ENCODE measurements around the gene COX20. TPM values are rescaled to one million over a fixed set of nuclear protein-coding genes. Genes with fewer than 3 reads are reported as not detected.

COX20 gene
- total RNA-seq, 1 experiment from 2014 or later = 40.7 TPM

DNA sequence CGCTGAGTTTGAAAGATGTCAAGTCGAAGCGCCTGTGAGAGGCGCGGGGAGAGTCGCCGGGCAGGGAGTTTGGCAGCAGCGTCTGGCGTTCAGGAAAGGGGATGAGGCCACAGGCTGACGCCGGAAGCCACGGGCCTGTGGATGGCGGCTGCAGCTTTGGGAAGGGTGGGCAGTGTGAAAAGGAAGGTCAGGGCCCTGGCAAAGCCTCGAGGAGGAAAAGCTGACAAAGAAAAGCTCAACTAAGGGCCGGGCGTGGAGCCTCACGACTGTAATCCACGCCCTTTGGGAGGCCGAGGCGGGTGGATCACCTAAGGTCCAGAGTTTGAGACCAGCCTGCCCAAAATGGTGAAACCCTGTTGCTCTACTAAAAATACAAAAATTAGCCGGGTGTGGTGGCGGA, 25.2 kb upstream of the COX20 start:
- TF ChIP-seq, protein P1, sequence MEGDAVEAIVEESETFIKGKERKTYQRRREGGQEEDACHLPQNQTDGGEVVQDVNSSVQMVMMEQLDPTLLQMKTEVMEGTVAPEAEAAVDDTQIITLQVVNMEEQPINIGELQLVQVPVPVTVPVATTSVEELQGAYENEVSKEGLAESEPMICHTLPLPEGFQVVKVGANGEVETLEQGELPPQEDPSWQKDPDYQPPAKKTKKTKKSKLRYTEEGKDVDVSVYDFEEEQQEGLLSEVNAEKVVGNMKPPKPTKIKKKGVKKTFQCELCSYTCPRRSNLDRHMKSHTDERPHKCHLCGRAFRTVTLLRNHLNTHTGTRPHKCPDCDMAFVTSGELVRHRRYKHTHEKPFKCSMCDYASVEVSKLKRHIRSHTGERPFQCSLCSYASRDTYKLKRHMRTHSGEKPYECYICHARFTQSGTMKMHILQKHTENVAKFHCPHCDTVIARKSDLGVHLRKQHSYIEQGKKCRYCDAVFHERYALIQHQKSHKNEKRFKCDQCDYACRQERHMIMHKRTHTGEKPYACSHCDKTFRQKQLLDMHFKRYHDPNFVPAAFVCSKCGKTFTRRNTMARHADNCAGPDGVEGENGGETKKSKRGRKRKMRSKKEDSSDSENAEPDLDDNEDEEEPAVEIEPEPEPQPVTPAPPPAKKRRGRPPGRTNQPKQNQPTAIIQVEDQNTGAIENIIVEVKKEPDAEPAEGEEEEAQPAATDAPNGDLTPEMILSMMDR (conservative IDR thresholded peaks at IDR 0.05) = no peak
- no peak for TF ChIP-seq EZH2 (IDR thresholded peaks at IDR 0.05; ENCODE audit: low read depth)
- BruUV-seq (replicated peaks) = no TSS peak
- POLR2A ChIA-PET (ENCODE audit: unreplicated experiment) = no interaction called here
- Histone ChIP-seq H4K20me1 (ENCODE audit: insufficient read depth) (no peaks in the 10 kb centered on the region), H3K9me3 (ENCODE audit: insufficient read depth, low read depth) (no peaks in the 10 kb centered on the region), H3K79me2 (ENCODE audit: low read depth) (no peaks in the 10 kb centered on the region), H3F3A (ENCODE audit: insufficient read depth, low read depth) (no peaks in the 10 kb centered on the region), H2AFZ (no peak overlapping the region), H3K4me3 (no peak overlapping the region), H3K4me1 (replicated peaks; ENCODE audit: insufficient read depth) (no peaks in the 10 kb centered on the region), H3K4me2 (no peak overlapping the region), H3K27ac (no peak overlapping the region), H3K36me3 (ENCODE audit: low read depth) (no peaks in the 10 kb centered on the region), H3K9me2 (ENCODE audit: insufficient read depth) (no peaks in the 10 kb centered on the region), H3K27me3 (ENCODE audit: insufficient read depth, low read depth) (no peaks in the 10 kb centered on the region)
- no peak for DNase-seq
- intact Hi-C loops (cut with micrococcal nuclease; ENCODE audit: unreplicated experiment) = no loop called here
- CTCF ChIA-PET = no interaction called here

DNA sequence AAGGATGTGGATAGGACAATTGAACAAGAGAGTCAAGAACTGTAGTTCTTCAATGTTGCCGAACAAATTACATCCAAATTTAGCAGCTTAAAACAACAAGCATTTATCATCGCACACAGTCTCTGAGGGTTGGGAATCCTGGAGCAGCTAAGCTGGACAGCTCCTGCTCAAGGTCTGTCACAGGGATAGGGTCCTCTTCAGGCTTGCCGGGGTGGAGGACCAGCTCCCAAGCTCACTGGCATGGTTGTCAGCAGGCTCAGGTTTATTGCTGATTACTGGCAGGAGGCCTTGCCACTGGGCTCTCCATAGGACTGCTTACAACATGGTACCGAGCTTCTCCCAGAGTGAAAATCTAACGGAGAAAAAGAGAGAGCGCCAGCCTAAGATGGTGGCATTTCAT, 22.1 kb upstream of the COX20 start:
- ChIA-PET POLR2A (ENCODE audit: unreplicated experiment) (no interaction called here), CTCF (no interaction called here)
- no TSS peak for BruUV-seq (replicated peaks)
- DNase-seq = no peak
- Histone ChIP-seq H2AFZ (no peak overlapping the region), H3K4me3 (no peak overlapping the region), H3K27ac (no peak overlapping the region), H3K4me2 (no peak overlapping the region), H3K9me2 (ENCODE audit: insufficient read depth) (no peaks in the 10 kb centered on the region), H3K4me1 (replicated peaks; ENCODE audit: insufficient read depth) (no peaks in the 10 kb centered on the region), H4K20me1 (ENCODE audit: insufficient read depth) (no peaks in the 10 kb centered on the region), H3F3A (ENCODE audit: insufficient read depth, low read depth) (no peaks in the 10 kb centered on the region), H3K27me3 (ENCODE audit: insufficient read depth, low read depth) (no peaks in the 10 kb centered on the region), H3K9me3 (ENCODE audit: insufficient read depth, low read depth) (no peaks in the 10 kb centered on the region), H3K36me3 (ENCODE audit: low read depth) (no peaks in the 10 kb centered on the region), H3K79me2 (ENCODE audit: low read depth) (no peaks in the 10 kb centered on the region)
- TF ChIP-seq, protein P1 (conservative IDR thresholded peaks at IDR 0.05) = no peak
- TF ChIP-seq EZH2 (IDR thresholded peaks at IDR 0.05; ENCODE audit: low read depth) = no peak
- intact Hi-C loops (cut with micrococcal nuclease; ENCODE audit: unreplicated experiment) = no loop called here

DNA sequence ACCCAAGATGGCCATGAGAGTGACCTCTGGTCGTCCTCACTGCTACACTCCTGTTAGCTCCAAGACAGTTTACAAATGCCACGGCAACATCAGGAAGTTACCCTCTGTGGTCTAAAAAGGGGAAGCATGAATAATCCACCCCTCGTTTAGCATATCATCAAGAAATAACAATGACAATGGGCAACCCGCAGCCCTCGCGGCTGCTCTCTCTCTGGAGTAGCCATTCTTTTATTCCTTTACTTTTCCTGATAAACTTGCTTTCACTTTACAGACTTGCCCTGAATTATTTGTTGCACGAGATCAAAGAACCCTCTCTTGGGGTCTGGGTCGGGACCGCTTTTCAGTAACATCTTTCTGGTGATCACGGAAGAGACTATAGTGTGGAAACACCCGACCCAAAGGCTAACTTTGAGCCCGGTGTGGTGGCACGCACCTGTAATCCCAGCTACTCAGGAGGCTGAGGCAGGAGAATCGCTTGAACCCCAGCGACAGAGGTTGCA, 19.8 kb upstream of the COX20 start:
- ChIA-PET CTCF (no interaction called here), POLR2A (ENCODE audit: unreplicated experiment) (no interaction called here)
- H4K20me1 ChIP-seq (ENCODE audit: insufficient read depth) = no peaks in the 10 kb centered on the region
- no TSS peak for BruUV-seq (replicated peaks)
- H3K27ac ChIP-seq = no peak overlapping the region
- no peaks in the 10 kb centered on the region for H3F3A ChIP-seq (ENCODE audit: insufficient read depth, low read depth)
- H3K4me2 ChIP-seq = no peak overlapping the region
- H3K27me3 ChIP-seq (ENCODE audit: insufficient read depth, low read depth) = no peaks in the 10 kb centered on the region
- no peak overlapping the region for H2AFZ ChIP-seq
- no peaks in the 10 kb centered on the region for H3K9me3 ChIP-seq (ENCODE audit: insufficient read depth, low read depth)
- no peaks in the 10 kb centered on the region for H3K9me2 ChIP-seq (ENCODE audit: insufficient read depth)
- H3K79me2 ChIP-seq (ENCODE audit: low read depth) = no peaks in the 10 kb centered on the region
- H3K36me3 ChIP-seq (ENCODE audit: low read depth) = no peaks in the 10 kb centered on the region
- H3K4me1 ChIP-seq (replicated peaks; ENCODE audit: insufficient read depth) = peaks cover 8% of the 10 kb centered on the region; the same call in 1 of the 2 replicates
- no peak overlapping the region for H3K4me3 ChIP-seq
- TF ChIP-seq, protein P1 (conservative IDR thresholded peaks at IDR 0.05) = no peak
- TF ChIP-seq EZH2 (IDR thresholded peaks at IDR 0.05; ENCODE audit: low read depth) = no peak
- no peak for DNase-seq
- intact Hi-C loops (cut with micrococcal nuclease; ENCODE audit: unreplicated experiment) = no loop called here

Measured in PC-9 (cell line).